Activated T-helper 2 cell treated with anti-CD3 and anti-CD28 coated beads, Interferon-gamma antibody, Interleukin-2, Interleukin-4, amounts not matched to agents 10 μg/mL and 5 μg/mL and 100 μg/mL, durations not matched to agents 14 hours and 24 hours and 36 hours (primary cell): Measurements from ENCODE around the gene ORM2. TPM values are rescaled to one million over a fixed set of nuclear protein-coding genes. Genes with fewer than 3 reads are reported as not detected.

Experiments used
- total RNA-seq: library from RNA; stranded (reverse); gene quantifications from 2 replicates; pipeline ENCODE4 v1.2.3, GENCODE V29; 2022

Gene ORM2
- total RNA-seq, 1 donor from 2014 or later: not detected

Other genes starting within 250 kb of the ORM2 start
- gene KIF12, start 230.6 kb upstream of the ORM2 start, total RNA-seq: not detected in 2 replicates
- 3.7 and 4.1 TPM in 2 replicates for gene COL27A1, start 174.3 kb upstream of the ORM2 start, total RNA-seq
- gene ORM1, start 6.8 kb upstream of the ORM2 start, total RNA-seq: not detected in 2 replicates
- 152 TPM in 2 replicates for gene AKNA, start 58.1 kb downstream of the ORM2 start, total RNA-seq
- 2.8 and 2.9 TPM in 2 replicates for gene WHRN, start 175.6 kb downstream of the ORM2 start, total RNA-seq